GM18867 (cell line): Measurements from ENCODE around the gene PRKD2.

Experiments used
- ATAC-seq: cut with Tn5 transposase; IDR thresholded peaks from one replicate; pipeline ENCODE4 v1.9.1; 2021; ENCODE audit warnings: mild to moderate bottlenecking, moderate library complexity; ENCODE audit not compliant: unreplicated experiment

PRKD2 gene

GRCh38 chr19:46725036-46725820, 8.3 kb upstream of the PRKD2 start:
- ATAC-seq, result no peak

DNA sequence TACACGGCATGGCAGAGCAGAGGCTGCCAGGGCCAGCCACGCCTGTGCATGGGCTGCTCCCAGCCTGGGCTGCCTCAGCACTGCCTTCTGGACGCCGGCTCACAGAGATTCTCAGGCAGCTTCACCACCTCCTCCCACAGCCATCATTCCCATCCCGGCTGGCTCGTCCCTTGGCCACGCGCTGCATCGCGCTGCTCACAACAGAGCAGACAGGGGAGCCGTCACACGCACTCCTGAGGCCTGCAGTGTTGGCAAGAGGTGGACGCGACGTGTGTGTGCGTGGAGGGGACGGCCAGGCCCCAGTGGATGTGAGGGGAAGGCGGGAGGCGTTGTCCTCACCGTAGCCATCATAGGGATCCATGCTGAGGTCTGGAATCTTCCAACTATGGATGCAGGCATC, 7.6 kb upstream of the PRKD2 start:
- ATAC-seq, result no peak

- no peak for ATAC-seq
Measured at GRCh38 chr19:46723471-46723870, 6.6 kb upstream of the PRKD2 start.

DNA sequence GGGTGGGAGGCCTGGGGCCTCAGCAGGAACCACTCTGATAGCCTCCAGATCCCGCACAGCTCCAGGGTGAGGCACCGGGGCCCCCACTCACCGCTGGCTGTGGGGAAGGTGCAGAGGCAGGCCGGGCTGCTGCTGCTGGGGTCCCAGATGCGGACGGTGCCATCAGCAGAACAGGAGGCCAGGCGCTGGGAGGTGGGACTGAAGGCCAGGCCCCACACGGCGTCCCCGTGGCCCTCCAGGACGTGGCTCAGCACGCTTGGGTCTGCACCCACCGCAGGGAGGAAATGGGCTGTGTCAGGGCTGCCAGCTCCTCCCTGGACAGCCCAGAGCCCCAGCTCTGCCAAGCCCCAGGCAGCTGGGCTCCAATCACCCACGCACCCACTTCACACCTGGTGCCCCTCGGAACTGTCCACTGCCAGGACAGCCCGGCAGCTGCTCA, 6.1 kb upstream of the PRKD2 start:
- no peak for ATAC-seq

DNA sequence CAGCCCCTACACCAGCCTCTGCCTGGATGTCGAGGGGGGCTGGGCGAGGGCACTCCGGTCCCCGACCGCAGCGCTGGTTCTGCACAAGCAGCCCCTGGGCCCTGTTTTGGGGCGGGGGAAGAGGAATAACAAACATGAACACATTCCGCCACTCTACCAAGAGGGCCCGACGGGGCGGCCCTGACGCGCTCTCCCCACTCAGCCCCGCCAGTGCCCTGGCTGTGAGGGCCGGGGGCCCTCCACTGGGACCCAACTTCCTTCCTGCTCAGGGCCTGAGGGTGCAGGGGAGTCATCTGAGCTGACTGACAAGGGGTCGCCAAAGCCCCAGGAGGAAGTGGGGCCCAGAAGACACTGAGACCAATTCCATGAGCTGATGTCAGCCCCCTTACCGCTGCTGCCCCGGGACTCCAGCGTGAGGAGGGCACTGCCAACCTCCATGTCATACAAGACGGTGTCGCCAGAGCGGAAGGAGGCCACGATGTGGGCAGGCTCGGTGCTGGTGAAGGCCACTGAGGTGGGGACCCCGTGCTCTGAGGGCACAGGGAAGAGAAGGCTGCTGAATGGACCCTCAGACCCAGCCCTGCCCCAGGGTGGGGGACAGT, 5.6 kb upstream of the PRKD2 start:
- ATAC-seq, result no peak

GRCh38 chr19:46722004-46722380, 5.1 kb upstream of the PRKD2 start:
- ATAC-seq, result no peak

GRCh38 chr19:46721269-46722003, 4.5 kb upstream of the PRKD2 start:
- ATAC-seq, result no peak

DNA sequence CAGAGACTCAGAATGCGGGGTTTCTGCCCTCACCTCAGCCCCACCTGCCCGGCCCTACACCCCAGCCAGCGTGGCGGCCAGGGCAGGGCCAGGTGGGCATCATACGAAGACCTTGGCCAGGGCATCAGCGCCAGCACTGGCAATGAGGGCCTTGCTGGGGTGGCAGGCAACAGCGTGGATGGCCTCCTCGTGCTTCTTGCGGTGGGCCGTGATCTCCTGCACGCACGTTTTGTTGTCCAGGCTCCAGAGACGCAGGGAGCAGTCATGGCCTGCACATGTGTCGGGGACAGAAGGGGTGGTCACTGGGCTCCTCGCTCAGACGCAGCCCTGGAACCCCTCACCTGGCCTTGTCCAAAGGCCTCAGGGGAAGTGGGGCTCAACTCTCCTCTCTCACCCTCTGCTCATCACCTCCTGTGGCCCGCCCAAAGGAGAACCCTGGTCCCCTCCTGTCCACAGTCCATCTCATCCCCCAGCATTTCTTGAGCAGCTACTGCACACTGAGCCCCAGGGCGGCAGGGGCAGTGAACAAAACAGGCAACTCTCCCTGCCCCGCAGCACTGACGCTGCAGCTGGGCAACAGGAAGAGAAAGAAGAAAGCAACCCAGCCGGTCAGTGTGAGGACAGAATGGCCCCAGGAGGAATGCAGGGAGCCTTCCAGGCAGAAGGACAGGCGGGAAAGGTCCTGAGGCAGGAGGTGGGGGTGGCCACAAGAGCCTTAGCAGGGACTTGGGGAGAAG, 3.8 kb upstream of the PRKD2 start:
- no peak for ATAC-seq

DNA sequence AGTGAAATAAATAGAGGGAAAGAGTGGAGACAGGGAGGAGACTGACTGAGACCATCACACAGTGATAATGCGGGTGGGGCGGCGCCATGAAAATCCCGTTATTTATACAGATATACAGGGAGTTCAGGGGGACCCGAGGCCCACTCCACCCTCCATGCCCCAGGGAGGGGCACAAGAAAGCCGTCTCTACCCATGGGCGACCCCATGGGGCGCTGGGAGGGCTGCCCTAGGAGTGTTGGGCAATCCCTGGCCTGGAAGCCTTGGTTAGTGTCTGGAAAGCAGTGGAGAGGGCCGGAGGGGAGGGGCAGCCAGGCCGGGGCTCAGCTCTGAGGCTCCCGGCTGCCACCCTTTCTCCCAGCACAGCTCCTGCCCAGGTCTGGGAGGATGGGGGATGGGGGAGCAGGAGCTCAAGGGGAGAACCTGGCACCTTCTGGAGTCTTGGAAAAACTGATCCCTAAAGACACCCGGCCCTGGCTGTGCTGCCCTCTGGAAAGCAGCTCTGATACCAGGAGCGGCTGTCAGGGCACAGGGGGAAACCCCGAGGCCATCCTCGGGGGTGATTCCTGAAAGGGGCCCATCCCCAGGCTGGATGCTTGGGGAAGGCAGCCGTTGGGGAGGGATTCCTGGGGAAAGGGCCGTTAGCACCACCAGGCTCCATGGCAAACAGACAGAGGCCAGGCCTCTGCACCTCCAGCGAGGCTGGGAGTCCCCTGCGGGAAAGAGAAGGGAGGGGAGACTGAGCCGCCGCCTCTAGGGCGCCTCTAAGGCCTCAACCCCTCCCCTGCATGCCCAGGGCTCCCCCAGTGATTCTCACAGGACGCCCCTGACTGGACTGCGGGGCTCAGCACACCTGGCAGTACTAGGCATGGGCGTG, 3.0 kb upstream of the PRKD2 start:
- ATAC-seq, result no peak

DNA sequence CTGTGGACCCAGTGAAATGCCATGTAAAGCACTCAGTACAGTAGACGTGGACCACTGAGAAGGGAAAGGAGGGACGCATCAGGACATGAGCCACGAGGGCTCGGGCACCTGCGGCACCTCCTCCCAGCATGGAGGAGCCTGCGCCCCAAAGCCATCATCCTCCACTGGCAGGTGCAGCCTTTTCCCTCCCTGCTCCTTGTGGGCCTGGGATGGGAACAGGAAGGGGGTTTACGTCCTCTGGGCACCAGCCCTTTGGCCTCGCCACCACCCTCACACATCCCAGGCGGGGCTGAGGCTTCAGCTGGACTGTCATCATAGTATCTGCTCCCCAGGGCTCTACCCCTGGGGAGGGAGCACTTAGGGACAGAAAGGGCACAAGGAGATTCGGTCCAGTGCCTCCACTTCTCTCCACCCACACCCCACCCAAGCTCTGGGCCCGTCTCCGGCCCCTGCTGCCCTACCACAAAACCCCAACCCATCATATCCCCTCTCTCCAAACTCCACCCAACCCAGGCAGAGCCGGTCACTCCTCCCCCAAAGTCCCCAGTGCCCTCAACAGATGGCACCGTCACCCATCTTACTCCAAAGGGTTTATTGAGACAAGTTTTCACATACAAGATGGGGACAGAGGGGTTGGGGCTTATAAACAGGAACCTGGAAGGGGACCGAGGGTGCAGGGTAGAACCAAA, 2.2 kb upstream of the PRKD2 start:
- ATAC-seq, result no peak

- no peak for ATAC-seq
Measured at GRCh38 chr19:46718157-46718933, 1.4 kb upstream of the PRKD2 start.

DNA sequence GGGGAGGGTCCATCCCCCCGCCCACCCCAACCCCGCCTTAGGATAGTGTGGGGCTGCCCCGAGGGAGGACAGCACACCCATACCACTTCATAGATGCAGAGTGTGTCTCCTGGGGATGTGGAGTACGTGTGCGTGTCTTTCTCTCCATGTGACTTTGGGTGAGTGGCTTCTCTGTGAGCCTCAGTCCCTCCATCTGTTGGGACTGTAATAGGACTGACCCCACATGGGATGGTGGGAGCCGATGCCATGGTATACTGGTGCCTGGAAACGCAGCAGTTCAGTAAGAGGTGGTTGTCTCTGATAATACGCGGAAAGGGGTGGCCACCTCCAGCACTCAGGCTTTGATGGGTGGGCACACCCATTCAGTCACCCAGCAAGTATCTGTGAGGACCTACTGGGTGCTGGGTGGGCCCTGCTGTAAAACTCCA, 816 bp upstream of the PRKD2 start:
- ATAC-seq, result no peak

DNA sequence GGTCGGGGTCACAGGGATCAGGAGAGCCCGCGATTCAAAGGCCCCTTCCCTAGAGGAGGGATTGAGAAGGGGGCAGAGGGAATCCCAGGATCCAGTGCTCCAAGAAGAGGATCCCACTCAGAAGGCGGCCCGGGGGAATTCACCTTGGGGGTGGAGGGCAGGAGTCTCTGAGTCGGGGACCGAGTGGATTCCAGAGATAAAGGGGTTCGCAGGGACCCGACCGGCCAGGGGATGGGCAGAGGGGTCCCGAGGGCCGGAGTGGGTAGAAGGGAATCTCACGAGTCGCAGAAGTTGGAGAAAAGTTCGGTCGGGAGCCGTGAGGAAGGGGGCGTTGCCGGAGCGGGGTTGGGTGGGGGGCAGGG, 261 bp downstream of the PRKD2 start:
- ATAC-seq, result no peak

GRCh38 chr19:46715975-46716671, 791 bp downstream of the PRKD2 start:
- no peak for ATAC-seq

DNA sequence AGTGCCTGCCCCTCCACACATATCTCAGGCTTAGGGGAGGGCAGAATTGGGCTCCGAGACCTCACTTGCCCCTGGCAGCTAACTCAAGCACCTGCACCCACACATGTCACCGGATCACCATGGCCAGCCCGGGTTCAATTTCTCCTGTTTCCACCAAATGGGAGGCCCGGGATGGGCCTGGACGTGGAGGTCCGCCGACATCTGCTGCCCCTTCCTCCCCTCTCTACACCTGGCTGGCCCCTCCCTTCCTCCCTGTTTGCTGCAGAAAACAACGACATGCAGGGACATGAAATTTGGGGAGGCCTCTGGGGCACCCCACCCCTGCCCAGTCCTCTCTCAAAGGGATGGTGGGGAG, 1.3 kb downstream of the PRKD2 start:
- no peak for ATAC-seq

- peak; percentile 33 for ATAC-seq
Measured at GRCh38 chr19:46714444-46715106, 2.3 kb downstream of the PRKD2 start.

GRCh38 chr19:46713781-46714443, 3.0 kb downstream of the PRKD2 start:
- ATAC-seq, result peak; percentile 19
